ENCODE results near the gene SMYD3. TPM values are rescaled to one million over a fixed set of nuclear protein-coding genes. Genes with fewer than 3 reads are reported as not detected.

The SMYD3 gene
- total and polyA plus RNA-seq, 2 of the 4 experiments (the other 2 are of a cell fraction) = 26.5 to 37.6 TPM

DNA sequence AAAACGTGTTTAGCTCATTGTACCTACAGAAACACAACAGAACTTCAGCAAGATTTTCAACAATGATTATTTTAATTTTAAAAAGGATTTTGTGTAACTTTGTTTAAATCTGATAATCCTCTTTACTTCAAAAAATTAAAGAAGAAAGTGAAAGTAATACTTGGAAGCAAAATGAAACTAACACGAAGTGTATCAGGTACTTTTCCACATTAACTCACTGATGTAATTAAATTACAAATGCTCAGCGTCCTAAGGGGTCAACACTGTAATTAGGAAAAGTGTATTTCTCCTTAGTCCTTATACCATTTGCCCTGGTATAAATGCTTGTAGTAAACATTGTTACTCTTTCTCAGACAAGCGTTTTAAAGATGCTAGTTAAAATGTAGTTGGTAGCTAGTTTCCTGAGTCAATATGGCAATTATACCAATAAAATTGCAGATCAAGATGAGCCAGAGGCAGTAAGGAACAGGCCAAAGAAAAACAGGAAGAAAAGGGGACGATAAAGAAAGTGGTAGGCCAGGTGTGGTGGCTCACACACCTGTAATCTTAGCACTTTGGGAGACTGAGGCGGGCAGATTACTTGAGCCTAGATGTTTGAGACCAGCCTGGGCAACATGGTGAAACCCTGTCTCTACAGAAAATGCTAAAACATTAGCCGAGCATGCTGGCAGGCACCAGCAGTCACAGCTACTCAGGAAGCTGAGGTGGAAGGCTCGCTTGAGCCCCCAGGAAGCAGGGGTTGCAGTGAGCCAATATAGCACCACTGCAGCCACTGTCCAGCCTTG is 553.0 kb downstream of the SMYD3 start:
- no peak overlapping the region for H2AFZ ChIP-seq (replicated peaks; ENCODE audit: low read length, poor library complexity)
- dilution Hi-C loops (cut with HindIII; ENCODE audit: low sequenced_read_pairs, unreplicated experiment) (no loop called here), intact Hi-C loops (cut with micrococcal nuclease) (no loop called here), in situ Hi-C loops (cut with MboI; ENCODE audit: low sequenced_read_pairs) (no loop called here)
- H2BK5ac ChIP-seq (ENCODE audit: low read depth, low read length, poor library complexity, severe bottlenecking) = peak overlapping the region; percentile 73
- WGBS, 2 experiments (ENCODE audit: extremely low coverage in 2 of 2, insufficient read length in 1 of 2) = 73% methylated on average over 4 of the region's 8 CpGs; no CpG with 5 or more reads in 1 of the 2 experiments
- peak overlapping the region in 1 of 2 experiments; percentile 72; a peak in 2 of 4 replicates for H4K8ac ChIP-seq (ENCODE audit: low read depth in 2 of 2, low read length in 2 of 2)
- CTCF ChIA-PET = interaction anchor here (1.2 kb wide), 1 partner anchor 78 kb away, joined by 4 read pairs; no protein-coding TSS in a partner anchor
- no peak overlapping the region; the same call in 1 of the 2 replicates for H3K23ac ChIP-seq (ENCODE audit: low read depth, low read length)
- H3K9ac ChIP-seq (ENCODE audit: low read depth, low read length) = peak overlapping the region; percentile 60
- H2BK120ac ChIP-seq (ENCODE audit: low read depth, low read length) = peak overlapping the region; percentile 78; the same call in 1 of the 2 replicates
- peak overlapping the region; percentile 17 for H2AK5ac ChIP-seq (ENCODE audit: low read depth, low read length)
- TF ChIP-seq NFE2L2 (IDR thresholded peaks at IDR 0.05; ENCODE audit: low read depth, low read length) (no peak), RCOR1 (IDR thresholded peaks at IDR 0.05; ENCODE audit: insufficient replicate concordance, low read length) (no peak), POLR2A (IDR thresholded peaks at IDR 0.05; ENCODE audit: low read depth, low read length) (no peak), FOS (IDR thresholded peaks at IDR 0.05; ENCODE audit: low read depth, low read length) (no peak), USF2 (IDR thresholded peaks at IDR 0.05; ENCODE audit: low read depth, low read length) (no peak), ELK1 (IDR thresholded peaks at IDR 0.05; ENCODE audit: borderline replicate concordance, low read depth, low read length) (no peak), BHLHE40 (IDR thresholded peaks at IDR 0.05; ENCODE audit: low read depth, low read length) (no peak), RFX5 (IDR thresholded peaks at IDR 0.05; ENCODE audit: low read depth, low read length) (no peak)
- H2BK15ac ChIP-seq (ENCODE audit: low read depth, low read length) = 0 out of 3 replicates have a peak overlapping the region, but pooled peaks have one; percentile 50
- peaks cover 6% of the 10 kb centered on the region; the same call in 1 of the 2 replicates for H3K4me1 ChIP-seq (ENCODE audit: control insufficient read depth, insufficient read depth, low read length)
- H2BK20ac ChIP-seq (ENCODE audit: low read depth, low read length) = peak overlapping the region; percentile 48; the same call in 1 of the 2 replicates
- ATAC-seq (ENCODE audit: low read depth) = peak; percentile 14
- no TSS peak for BruUV-seq (replicated peaks)
- peak overlapping the region; percentile 96 for H4K5ac ChIP-seq (ENCODE audit: low read depth, low read length)
- H3K27ac ChIP-seq (ENCODE audit: insufficient read depth, low read length) = peak overlapping the region; percentile 56; the same call in 1 of the 2 replicates
- no peaks in the 10 kb centered on the region for H3K9me1 ChIP-seq (ENCODE audit: insufficient read depth, low read length)
- peak overlapping the region; percentile 64 for H3K4ac ChIP-seq (ENCODE audit: low read depth, low read length)
- H4K91ac ChIP-seq (ENCODE audit: insufficient read depth, low read depth, low read length) = peak overlapping the region; percentile 28; the same call in 1 of the 2 replicates
- H3K27me3 ChIP-seq (ENCODE audit: control insufficient read depth, insufficient read depth, low read length) = no peaks in the 10 kb centered on the region
- peak overlapping the region; percentile 30; the same call in 1 of the 2 replicates for H3K4me3 ChIP-seq (ENCODE audit: insufficient read depth, low read depth, low read length)
- no peak for DNase-seq
- 0 out of 4 replicates have a peak, but pooled peaks cover 0 to 3% of the 10 kb centered on the region in 2 experiments for H3K79me1 ChIP-seq (ENCODE audit: low read depth in 1 of 2, low read length in 2 of 2)
- peak overlapping the region; percentile 92 for H3K18ac ChIP-seq (ENCODE audit: low read depth, low read length)
- H2AK9ac ChIP-seq (replicated peaks; ENCODE audit: low read depth, low read length, poor library complexity) = no peak overlapping the region
- POLR2A ChIA-PET (ENCODE audit: unreplicated experiment) = no interaction called here
- H3K4me2 ChIP-seq (ENCODE audit: low read depth, low read length) = peak overlapping the region; percentile 93
- no peaks in the 10 kb centered on the region for H4K20me1 ChIP-seq (ENCODE audit: insufficient read depth, low read length)
- H3K9me3 ChIP-seq (ENCODE audit: control insufficient read depth, insufficient read depth, low read length) = no peaks in the 10 kb centered on the region
- H3K14ac ChIP-seq (replicated peaks; ENCODE audit: low read depth, low read length) = peak overlapping the region; percentile 35; the same call in 1 of the 2 replicates
- 0 out of 2 replicates have a peak overlapping the region, but pooled peaks have one; percentile 42 for H3K56ac ChIP-seq (ENCODE audit: extremely low read depth, insufficient read depth, low read length)
- no peaks in the 10 kb centered on the region for H3K36me3 ChIP-seq (ENCODE audit: control insufficient read depth, insufficient read depth, low read length)
